GM19099 (cell line): ENCODE data around the gene SLC2A13.

ENCODE experiments used
- POLR2A ChIP-seq: IDR thresholded peaks from 3 replicates; pipeline ENCODE4 v1.6.1; 2011; ENCODE audit warnings: low read depth; ENCODE audit not compliant: insufficient read length; ENCODE audit errors: extremely low read depth

Gene SLC2A13

GRCh38 chr12:40001406-40001805 is 104.5 kb downstream of the SLC2A13 start:
- TF ChIP-seq POLR2A: no peak

- TF ChIP-seq POLR2A: no peak
Measured at GRCh38 chr12:40000884-40001283, 105.0 kb downstream of the SLC2A13 start.

DNA sequence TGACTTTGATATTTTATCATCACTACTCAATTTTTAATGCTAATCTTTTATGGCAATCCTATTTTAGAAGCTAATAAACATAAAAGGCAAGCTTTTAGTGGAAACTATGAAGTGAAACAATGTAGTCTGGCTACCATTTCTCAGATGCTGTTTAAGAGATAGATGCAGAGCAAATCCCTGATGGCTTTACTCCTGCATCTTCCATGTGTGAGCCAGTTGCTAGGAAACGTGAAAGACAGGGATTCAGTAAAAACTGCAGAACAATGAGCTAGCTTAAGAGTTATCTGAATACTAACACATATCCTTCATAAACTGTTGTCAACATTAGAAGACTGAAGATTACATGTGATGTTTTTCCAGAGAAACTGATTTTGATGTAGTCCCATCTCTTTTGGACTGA is 112.6 kb downstream of the SLC2A13 start:
- TF ChIP-seq POLR2A: no peak

- TF ChIP-seq POLR2A: no peak
Measured at GRCh38 chr12:39990122-39991101, 115.5 kb downstream of the SLC2A13 start.

DNA sequence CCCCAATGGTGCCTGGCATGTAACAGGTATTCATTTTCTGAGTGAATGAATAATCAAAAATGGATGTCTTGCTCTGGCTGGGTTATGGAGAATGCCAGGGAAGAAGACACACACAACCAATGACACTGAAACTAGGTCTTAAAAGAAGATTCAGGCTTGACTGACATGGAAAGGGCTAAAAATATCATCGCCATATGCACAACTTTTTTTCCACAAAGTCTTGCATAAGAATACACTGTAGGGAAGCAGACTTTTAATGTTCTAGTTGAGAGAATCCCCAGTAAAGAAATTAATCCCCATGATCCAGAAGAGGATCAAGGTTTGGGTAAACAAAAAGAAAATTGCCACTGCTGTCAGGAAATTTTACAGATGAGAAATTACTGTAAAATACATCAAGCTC is 116.4 kb downstream of the SLC2A13 start:
- TF ChIP-seq POLR2A: no peak

DNA sequence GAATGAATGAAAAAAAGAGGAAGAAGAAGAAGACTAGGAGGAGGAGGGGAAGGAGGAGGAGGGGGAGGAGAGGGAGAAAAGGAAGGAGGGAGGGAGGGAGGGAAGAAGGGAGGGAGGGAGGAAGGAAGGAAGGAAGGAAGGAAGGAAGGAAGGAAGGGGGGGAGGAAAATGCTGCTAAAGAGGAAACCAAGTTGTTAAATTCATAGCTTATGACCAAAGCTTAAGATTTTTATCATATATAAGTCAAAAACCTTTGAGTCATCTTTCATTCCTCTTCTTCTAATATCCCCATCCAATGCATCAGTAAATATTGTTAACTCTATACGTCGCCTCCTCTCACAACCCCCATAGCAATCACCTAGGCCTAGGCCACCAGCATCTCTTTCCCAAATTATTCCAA is 117.3 kb downstream of the SLC2A13 start:
- TF ChIP-seq POLR2A: no peak

GRCh38 chr12:39986674-39987073 is 119.2 kb downstream of the SLC2A13 start:
- no peak for TF ChIP-seq POLR2A

DNA sequence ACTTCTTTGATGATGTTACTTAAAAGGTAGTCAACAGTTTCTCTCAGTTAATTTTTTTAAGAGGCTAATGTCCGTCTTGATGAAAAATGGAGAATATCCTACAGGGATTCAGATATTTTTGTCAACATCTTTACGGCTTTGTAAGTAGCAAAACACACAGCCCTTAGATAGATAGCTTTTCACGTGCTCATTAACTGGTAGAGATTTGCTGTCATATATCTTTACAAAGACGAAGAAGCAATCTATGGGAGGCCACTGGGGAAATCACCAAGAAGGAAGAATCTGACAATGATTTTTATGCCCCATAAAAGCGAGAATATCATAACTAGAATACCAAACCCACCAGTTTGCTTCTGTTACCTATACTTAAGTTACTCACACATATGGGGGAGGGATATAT is 121.2 kb downstream of the SLC2A13 start:
- TF ChIP-seq POLR2A: no peak

DNA sequence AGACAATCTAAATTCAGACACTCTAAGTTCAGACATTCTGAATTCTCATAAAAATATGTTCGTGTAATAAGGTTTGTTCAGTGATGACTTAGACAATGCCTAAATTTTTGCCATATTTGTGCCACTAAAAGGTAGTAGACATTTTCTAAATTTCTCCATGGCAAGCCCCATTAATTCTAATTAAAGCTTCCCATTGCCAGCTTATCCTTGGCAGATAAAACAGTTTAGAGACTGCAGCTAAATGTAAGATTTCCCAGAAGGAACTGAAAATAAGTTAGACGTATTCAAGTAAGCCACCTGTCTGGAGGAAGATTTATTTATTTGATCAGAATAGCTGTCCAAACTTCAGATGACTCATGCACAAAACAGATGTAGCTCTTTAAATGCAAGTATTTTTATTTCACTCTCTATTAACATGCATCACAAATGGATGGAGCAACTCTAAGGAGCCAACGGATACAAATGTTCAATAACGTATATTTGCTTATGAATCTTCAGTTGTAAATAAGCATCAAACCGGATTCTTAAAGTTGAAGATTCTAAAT is 130.4 kb downstream of the SLC2A13 start:
- TF ChIP-seq POLR2A: no peak

DNA sequence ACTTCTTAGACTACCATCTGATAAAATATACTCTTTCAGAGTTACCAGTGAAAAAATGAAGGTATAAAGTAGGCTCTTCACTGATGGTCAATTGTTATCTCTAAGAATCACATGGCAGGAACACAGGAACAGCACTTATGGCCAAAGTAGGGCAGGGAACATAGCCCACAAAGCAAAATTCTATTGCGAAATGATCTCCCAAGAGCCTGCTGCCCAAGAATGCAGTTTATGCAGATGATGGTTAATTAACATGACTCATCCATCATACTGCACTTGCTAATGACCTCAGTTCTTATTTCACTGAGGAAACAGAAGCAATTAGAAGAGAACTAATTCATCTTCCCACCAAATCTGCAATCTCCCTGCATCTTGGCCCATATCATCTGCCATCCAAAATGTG is 133.8 kb downstream of the SLC2A13 start:
- no peak for TF ChIP-seq POLR2A

DNA sequence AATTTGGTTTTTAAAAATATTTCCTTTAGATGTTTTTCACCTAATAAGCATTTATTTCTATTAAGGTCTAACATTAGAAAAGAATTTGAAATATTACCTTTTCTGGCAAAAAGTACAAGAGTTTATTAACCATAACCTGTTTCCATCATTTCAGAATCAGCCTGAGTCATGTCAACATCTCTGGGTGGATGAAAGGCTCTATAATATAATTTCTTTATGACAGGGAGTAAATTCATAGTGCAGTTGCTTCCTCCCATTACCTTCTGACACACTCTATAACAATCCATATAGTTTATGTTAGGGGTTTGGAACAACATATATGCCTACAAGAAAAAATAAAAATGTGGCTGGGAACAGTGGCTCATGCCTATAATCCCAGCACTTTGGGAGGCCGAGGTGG is 134.5 kb downstream of the SLC2A13 start:
- TF ChIP-seq POLR2A: no peak

GRCh38 chr12:39966721-39967120 is 139.2 kb downstream of the SLC2A13 start:
- no peak for TF ChIP-seq POLR2A

- TF ChIP-seq POLR2A: no peak
Measured at GRCh38 chr12:39966256-39966655, 139.6 kb downstream of the SLC2A13 start.

DNA sequence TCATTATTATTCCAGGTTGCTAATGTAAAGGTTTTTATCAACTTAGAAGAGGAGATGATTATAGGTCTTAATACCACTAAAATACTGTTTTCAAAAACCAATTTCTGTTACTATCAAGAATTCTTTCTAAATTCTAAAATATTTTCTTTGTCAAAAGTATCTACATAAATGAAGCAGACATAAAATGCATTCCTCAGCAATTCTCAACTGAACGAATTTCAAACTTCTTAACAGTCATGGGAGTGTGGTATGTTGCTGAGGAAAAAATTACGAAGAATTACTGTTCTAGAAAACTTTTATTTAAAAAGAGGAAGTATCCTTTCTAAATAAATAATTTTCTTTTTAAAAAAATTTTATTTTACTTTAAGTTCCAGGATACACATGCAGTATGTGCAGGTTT is 146.4 kb downstream of the SLC2A13 start:
- no peak for TF ChIP-seq POLR2A

GRCh38 chr12:39959031-39959430 is 146.8 kb downstream of the SLC2A13 start:
- TF ChIP-seq POLR2A: no peak

DNA sequence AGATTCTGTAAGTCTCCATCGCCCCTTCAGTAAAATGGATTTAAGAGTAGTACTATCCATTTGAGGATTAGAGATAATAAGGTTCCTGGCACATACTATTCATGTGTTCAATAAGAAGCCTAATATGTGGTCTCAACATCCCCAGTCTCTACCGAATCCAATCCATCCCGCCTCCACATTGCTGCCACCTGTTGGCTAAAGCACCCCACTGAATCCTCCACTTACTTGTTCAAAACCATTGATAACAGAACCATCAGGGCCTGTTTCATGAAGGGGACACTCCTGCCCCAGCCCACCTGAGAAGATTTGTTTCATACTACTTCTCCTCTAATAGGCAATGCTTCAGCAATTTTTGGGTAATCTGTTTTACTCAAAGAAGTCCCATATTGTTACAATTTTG is 147.5 kb downstream of the SLC2A13 start:
- TF ChIP-seq POLR2A: no peak

GRCh38 chr12:39956725-39957124 is 149.2 kb downstream of the SLC2A13 start:
- no peak for TF ChIP-seq POLR2A
